Endodermal cell (in vitro differentiated cells): ENCODE measurements around the gene CAMK2A. TPM values are rescaled to one million over a fixed set of nuclear protein-coding genes. Genes with fewer than 3 reads are reported as not detected.

Experiments used
- DNase-seq: peaks from one replicate; pipeline ENCODE4 v3.0.0-alpha.2; 2017
- H3K27ac ChIP-seq: 2 replicates; pipeline ENCODE4 v1.5.1; 2013; ENCODE audit warnings: mild to moderate bottlenecking, low read depth, low read length, moderate library complexity
- H3K27me3 ChIP-seq: 2 replicates; pipeline ENCODE4 v1.6.1; 2013; ENCODE audit warnings: mild to moderate bottlenecking, low read length, moderate library complexity; ENCODE audit not compliant: insufficient read depth, control insufficient read depth, poor library complexity, severe bottlenecking
- H3K36me3 ChIP-seq: 2 replicates; pipeline ENCODE4 v1.7.0; 2013; ENCODE audit warnings: mild to moderate bottlenecking, low read length, moderate library complexity; ENCODE audit not compliant: control insufficient read depth, insufficient read depth
- H3K4me1 ChIP-seq: one replicate; pipeline ENCODE4 v1.7.0; 2013; ENCODE audit warnings: low read length; ENCODE audit not compliant: control insufficient read depth, insufficient read depth
- H3K4me3 ChIP-seq: 2 replicates; pipeline ENCODE4 v1.5.1; 2013; ENCODE audit warnings: mild to moderate bottlenecking, low read length, moderate library complexity
- H3K9ac ChIP-seq: 2 replicates; pipeline ENCODE4 v1.6.1; 2013; ENCODE audit warnings: mild to moderate bottlenecking, low read length, moderate library complexity; ENCODE audit not compliant: poor library complexity, severe bottlenecking; ENCODE audit errors: extremely low read depth
- H3K9me3 ChIP-seq: 2 replicates; pipeline ENCODE4 v1.6.1; 2013; ENCODE audit warnings: mild to moderate bottlenecking, low read length, moderate library complexity; ENCODE audit not compliant: control insufficient read depth
- H3K27ac Mint-ChIP-seq: 2 replicates; pipeline ENCODE4 v1.8.0; 2020; ENCODE audit warnings: mixed read lengths
- H3K27me3 Mint-ChIP-seq: 2 replicates; pipeline ENCODE4 v1.8.0; 2021; ENCODE audit warnings: mild to moderate bottlenecking, mixed read lengths; ENCODE audit not compliant: insufficient read depth
- H3K36me3 Mint-ChIP-seq: 2 replicates; pipeline ENCODE4 v1.8.0; 2020; ENCODE audit warnings: low read depth, mixed read lengths
- H3K4me1 Mint-ChIP-seq: 2 replicates; pipeline ENCODE4 v1.8.0; 2020; ENCODE audit warnings: mixed read lengths
- H3K4me3 Mint-ChIP-seq: 2 replicates; pipeline ENCODE4 v1.8.0; 2020; ENCODE audit warnings: mild to moderate bottlenecking, moderate library complexity, mixed read lengths
- H3K9me3 Mint-ChIP-seq: 2 replicates; pipeline ENCODE4 v1.8.0; 2020; ENCODE audit warnings: mild to moderate bottlenecking, mixed read lengths
- WGBS, 2 experiments: methylation state at CpG; one replicate each; pipeline versions ENCODE4 v1.1.5 to v1.1.7; 2013; ENCODE audit warnings: missing lambda C conversion rate in 2 of 2, mixed read lengths in 1 of 2; ENCODE audit not compliant: insufficient coverage in 1 of 2, insufficient read length in 1 of 2; 5-methylcytosine and 5-hydroxymethylcytosine counted together
- total RNA-seq, 2 donors: library from RNA; stranded (reverse); fragmentation: NEBNext Ultra II Directional in 1 of 2; extraction: Animal tissue kit (Norgen Biotek cat#: 25700) in 1 of 2; gene quantifications; 2 replicates in 1 of 2; 3 replicates in 1 of 2; pipeline ENCODE4 v1.2.1, GENCODE V29; 2021
- TF ChIP-seq, protein P1 (sequence below): fragments of 200-600 bp; sonication (generic); conservative IDR thresholded peaks from 2 replicates; pipeline ENCODE4 v1.5.0; 2021; ENCODE audit warnings: antibody characterized with exemption, mild to moderate bottlenecking

CAMK2A gene
- total RNA-seq, 2 donors from 2014 or later = 0.31 to 0.49 TPM

- TF ChIP-seq, protein P1, sequence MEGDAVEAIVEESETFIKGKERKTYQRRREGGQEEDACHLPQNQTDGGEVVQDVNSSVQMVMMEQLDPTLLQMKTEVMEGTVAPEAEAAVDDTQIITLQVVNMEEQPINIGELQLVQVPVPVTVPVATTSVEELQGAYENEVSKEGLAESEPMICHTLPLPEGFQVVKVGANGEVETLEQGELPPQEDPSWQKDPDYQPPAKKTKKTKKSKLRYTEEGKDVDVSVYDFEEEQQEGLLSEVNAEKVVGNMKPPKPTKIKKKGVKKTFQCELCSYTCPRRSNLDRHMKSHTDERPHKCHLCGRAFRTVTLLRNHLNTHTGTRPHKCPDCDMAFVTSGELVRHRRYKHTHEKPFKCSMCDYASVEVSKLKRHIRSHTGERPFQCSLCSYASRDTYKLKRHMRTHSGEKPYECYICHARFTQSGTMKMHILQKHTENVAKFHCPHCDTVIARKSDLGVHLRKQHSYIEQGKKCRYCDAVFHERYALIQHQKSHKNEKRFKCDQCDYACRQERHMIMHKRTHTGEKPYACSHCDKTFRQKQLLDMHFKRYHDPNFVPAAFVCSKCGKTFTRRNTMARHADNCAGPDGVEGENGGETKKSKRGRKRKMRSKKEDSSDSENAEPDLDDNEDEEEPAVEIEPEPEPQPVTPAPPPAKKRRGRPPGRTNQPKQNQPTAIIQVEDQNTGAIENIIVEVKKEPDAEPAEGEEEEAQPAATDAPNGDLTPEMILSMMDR = peak; percentile 91
- 44 to 57% methylated on average over 4 to 5 of the region's 5 CpGs for WGBS, 2 experiments
- DNase-seq = peak; percentile 88
- Mint-ChIP-seq H3K27me3 (peaks cover 62% of the 10 kb centered on the region), H3K4me3 (no peak overlapping the region), H3K27ac (no peak overlapping the region), H3K9me3 (no peaks in the 10 kb centered on the region), H3K4me1 (peaks cover 19% of the 10 kb centered on the region), H3K36me3 (no peaks in the 10 kb centered on the region)
- H3K4me3 ChIP-seq = no peak overlapping the region
- H3K27me3 ChIP-seq = peaks cover 14% of the 10 kb centered on the region
- H3K4me1 ChIP-seq = peaks cover 3% of the 10 kb centered on the region
- H3K9me3 ChIP-seq = no peaks in the 10 kb centered on the region
- no peaks in the 10 kb centered on the region for H3K36me3 ChIP-seq
- H3K9ac ChIP-seq = no peak overlapping the region
- no peak overlapping the region for H3K27ac ChIP-seq
Observed at GRCh38 chr5:150175536-150175935, 114.0 kb downstream of the CAMK2A start.

GRCh38 chr5:150175076-150175475, 114.5 kb downstream of the CAMK2A start:
- H3K36me3 Mint-ChIP-seq = no peaks in the 10 kb centered on the region
- Histone ChIP-seq H3K9me3 (no peaks in the 10 kb centered on the region), H3K27ac (no peak overlapping the region), H3K9ac (no peak overlapping the region), H3K4me1 (peaks cover 3% of the 10 kb centered on the region), H3K4me3 (no peak overlapping the region), H3K27me3 (peaks cover 19% of the 10 kb centered on the region), H3K36me3 (no peaks in the 10 kb centered on the region)
- H3K4me1 Mint-ChIP-seq = peaks cover 19% of the 10 kb centered on the region
- 97% methylated on average over 1 of the region's 1 CpG; no CpG with 5 or more reads in 1 of the 2 experiments for WGBS, 2 experiments
- no peak for DNase-seq
- no peaks in the 10 kb centered on the region for H3K9me3 Mint-ChIP-seq
- no peak overlapping the region for H3K27ac Mint-ChIP-seq
- TF ChIP-seq, protein P1 = no peak
- H3K27me3 Mint-ChIP-seq = peaks cover 66% of the 10 kb centered on the region
- H3K4me3 Mint-ChIP-seq = no peak overlapping the region

- no peak for DNase-seq
- peaks cover 3% of the 10 kb centered on the region for H3K4me1 ChIP-seq
- Mint-ChIP-seq H3K36me3 (no peaks in the 10 kb centered on the region), H3K4me1 (peaks cover 19% of the 10 kb centered on the region), H3K27ac (no peak overlapping the region), H3K27me3 (peaks cover 71% of the 10 kb centered on the region), H3K9me3 (no peaks in the 10 kb centered on the region), H3K4me3 (no peak overlapping the region)
- no peaks in the 10 kb centered on the region for H3K9me3 ChIP-seq
- no peak overlapping the region for H3K27ac ChIP-seq
- TF ChIP-seq, protein P1 = no peak
- no peak overlapping the region for H3K4me3 ChIP-seq
- 93 to 96% methylated on average over 5 to 6 of the region's 6 CpGs for WGBS, 2 experiments
- no peak overlapping the region for H3K9ac ChIP-seq
- H3K27me3 ChIP-seq = peaks cover 27% of the 10 kb centered on the region
- H3K36me3 ChIP-seq = no peaks in the 10 kb centered on the region
Observed at GRCh38 chr5:150174285-150174684, 115.3 kb downstream of the CAMK2A start.
